HUES64 (cell line): ENCODE measurements around the gene RASA3.

Experiments
- H3K27ac ChIP-seq: 2 replicates; pipeline ENCODE4 v1.7.0; 2013; ENCODE audit warnings: low read depth, low read length, inconsistent platforms
- H3K27me3 ChIP-seq: 2 replicates; pipeline ENCODE4 v1.6.1; 2013; ENCODE audit warnings: mild to moderate bottlenecking, low read length; ENCODE audit not compliant: insufficient read depth
- H3K36me3 ChIP-seq: 2 replicates; pipeline ENCODE4 v1.6.1; 2013; ENCODE audit warnings: mild to moderate bottlenecking, low read length; ENCODE audit not compliant: insufficient read depth
- H3K4me1 ChIP-seq: 2 replicates; pipeline ENCODE4 v1.6.1; 2013; ENCODE audit warnings: mild to moderate bottlenecking, low read length, moderate library complexity; ENCODE audit not compliant: insufficient read depth
- H3K4me3 ChIP-seq: 2 replicates; pipeline ENCODE4 v1.5.1; 2013; ENCODE audit warnings: mild to moderate bottlenecking, low read length, moderate library complexity
- H3K9ac ChIP-seq: 2 replicates; pipeline ENCODE4 v1.6.1; 2013; ENCODE audit warnings: mild to moderate bottlenecking, low read depth, low read length
- H3K9me3 ChIP-seq: 2 replicates; pipeline ENCODE4 v1.6.1; 2013; ENCODE audit warnings: low read depth, low read length; ENCODE audit not compliant: insufficient read depth
- WGBS: fragments of 150-250, 120-280 bp; methylation state at CpG from one replicate; pipeline ENCODE4 v1.1.7; 2013; ENCODE audit warnings: missing lambda C conversion rate; 5-methylcytosine and 5-hydroxymethylcytosine counted together

Gene RASA3

GRCh38 chr13:113997845-113998751, 134.3 kb downstream of the RASA3 start:
- H3K27me3 ChIP-seq, result no peaks in the 10 kb centered on the region
- no peaks in the 10 kb centered on the region for H3K4me1 ChIP-seq
- H3K36me3 ChIP-seq, result peaks cover 4% of the 10 kb centered on the region; the same call in 1 of the 2 replicates
- 93% methylated on average over 29 of the region's 29 CpGs for WGBS
- H3K27ac ChIP-seq, result no peak overlapping the region
- no peaks in the 10 kb centered on the region for H3K9me3 ChIP-seq
- no peak overlapping the region for H3K4me3 ChIP-seq
- H3K9ac ChIP-seq, result no peak overlapping the region

- Histone ChIP-seq H3K9me3 (no peaks in the 10 kb centered on the region), H3K4me1 (no peaks in the 10 kb centered on the region), H3K27ac (no peak overlapping the region), H3K36me3 (peaks cover 7% of the 10 kb centered on the region), H3K27me3 (no peaks in the 10 kb centered on the region), H3K4me3 (no peak overlapping the region), H3K9ac (no peak overlapping the region)
- 85% methylated on average over 13 of the region's 13 CpGs for WGBS
Measured at GRCh38 chr13:113996912-113997745, 135.3 kb downstream of the RASA3 start.

- no peak overlapping the region for H3K27ac ChIP-seq
- WGBS, result 96% methylated on average over 38 of the region's 38 CpGs
Measured at GRCh38 chr13:113996081-113996911, 136.1 kb downstream of the RASA3 start.

GRCh38 chr13:113995051-113995601, 137.3 kb downstream of the RASA3 start:
- H3K4me3 ChIP-seq, result no peak overlapping the region
- no peaks in the 10 kb centered on the region for H3K9me3 ChIP-seq
- H3K27ac ChIP-seq, result no peak overlapping the region
- H3K9ac ChIP-seq, result no peak overlapping the region
- no peaks in the 10 kb centered on the region for H3K4me1 ChIP-seq
- peaks cover 26% of the 10 kb centered on the region for H3K36me3 ChIP-seq
- no peaks in the 10 kb centered on the region for H3K27me3 ChIP-seq
- 90% methylated on average over 23 of the region's 23 CpGs for WGBS

More at GRCh38 chr13:113996081-113996911, 136.1 kb downstream of the RASA3 start:
- H3K4me3 ChIP-seq, result no peak overlapping the region
- no peaks in the 10 kb centered on the region for H3K9me3 ChIP-seq
- no peaks in the 10 kb centered on the region for H3K4me1 ChIP-seq
- peaks cover 15% of the 10 kb centered on the region for H3K36me3 ChIP-seq
- H3K9ac ChIP-seq, result no peak overlapping the region
- H3K27me3 ChIP-seq, result no peaks in the 10 kb centered on the region

DNA sequence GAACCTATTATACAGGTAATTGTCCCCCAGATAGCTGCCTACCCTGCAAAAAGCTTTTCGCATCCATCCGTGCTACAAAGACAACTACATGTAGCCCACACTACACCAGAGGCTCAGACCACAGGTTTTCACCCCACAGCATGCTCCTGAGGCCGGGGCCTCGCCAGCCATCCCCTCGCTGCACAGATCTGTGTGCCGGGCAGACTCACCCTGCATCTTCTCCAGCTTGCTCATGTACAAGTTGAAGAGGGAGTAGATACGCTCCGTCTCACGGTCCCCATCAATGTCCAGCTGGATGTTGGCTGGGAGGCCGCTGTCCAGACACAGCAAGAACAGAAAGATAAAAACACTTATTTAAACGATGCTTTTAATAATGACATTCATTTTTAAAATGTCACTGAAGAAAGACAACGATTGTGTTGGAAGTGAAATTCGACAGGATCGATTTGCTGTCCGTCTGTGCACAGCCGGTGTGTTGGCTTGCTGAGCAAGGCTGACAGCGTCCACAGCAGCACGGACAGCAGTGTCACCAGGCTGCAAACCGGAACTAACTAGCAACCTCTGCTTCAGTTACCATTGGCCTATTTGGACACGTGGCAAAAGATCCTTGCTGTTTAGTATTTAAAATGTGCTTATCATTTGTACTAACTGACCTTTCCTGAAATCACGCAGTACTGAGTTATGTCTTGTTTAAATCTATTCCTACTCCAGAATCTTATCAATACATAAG, 140.0 kb downstream of the RASA3 start:
- H3K4me1 ChIP-seq, result no peaks in the 10 kb centered on the region
- H3K36me3 ChIP-seq, result peaks cover 32% of the 10 kb centered on the region
- H3K9me3 ChIP-seq, result no peaks in the 10 kb centered on the region
- 96% methylated on average over 20 of the region's 21 CpGs for WGBS
- no peaks in the 10 kb centered on the region for H3K27me3 ChIP-seq
- H3K4me3 ChIP-seq, result no peak overlapping the region
- no peak overlapping the region for H3K9ac ChIP-seq
- H3K27ac ChIP-seq, result no peak overlapping the region

GRCh38 chr13:113991676-113992179, 140.7 kb downstream of the RASA3 start:
- H3K9me3 ChIP-seq, result no peaks in the 10 kb centered on the region
- H3K36me3 ChIP-seq, result peaks cover 32% of the 10 kb centered on the region
- WGBS, result 93% methylated on average over 11 of the region's 11 CpGs
- no peak overlapping the region for H3K4me3 ChIP-seq
- H3K9ac ChIP-seq, result no peak overlapping the region
- H3K27me3 ChIP-seq, result no peaks in the 10 kb centered on the region
- no peak overlapping the region for H3K27ac ChIP-seq
- no peaks in the 10 kb centered on the region for H3K4me1 ChIP-seq

DNA sequence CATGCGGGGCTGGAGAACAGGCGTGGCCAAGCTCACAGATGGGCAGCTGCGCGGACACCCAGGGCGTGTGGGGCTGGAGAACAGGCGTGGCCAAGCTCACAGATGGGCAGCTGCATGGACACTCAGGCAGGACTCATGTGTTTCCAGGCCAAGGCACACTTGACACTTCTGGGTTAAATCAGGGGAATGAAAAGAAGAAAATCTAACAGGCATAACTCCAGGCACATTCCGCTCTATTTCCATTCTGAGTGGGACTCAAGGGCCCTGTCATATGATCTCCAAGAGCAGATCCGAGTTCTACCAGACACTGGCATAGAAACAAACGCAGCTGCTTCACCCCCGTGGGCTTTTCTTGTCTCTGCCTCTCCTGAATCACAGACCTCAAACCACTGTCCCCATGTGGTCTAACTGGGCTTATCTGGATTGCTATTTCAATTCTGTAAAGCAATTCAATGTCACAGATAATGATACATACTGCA, 141.2 kb downstream of the RASA3 start:
- Histone ChIP-seq H3K9ac (no peak overlapping the region), H3K4me3 (no peak overlapping the region), H3K27ac (no peak overlapping the region), H3K4me1 (no peaks in the 10 kb centered on the region), H3K9me3 (no peaks in the 10 kb centered on the region), H3K27me3 (no peaks in the 10 kb centered on the region), H3K36me3 (peaks cover 29% of the 10 kb centered on the region)
- WGBS, result 95% methylated on average over 10 of the region's 10 CpGs

GRCh38 chr13:113990321-113990837, 142.0 kb downstream of the RASA3 start:
- H3K27ac ChIP-seq, result no peak overlapping the region
- WGBS, result 96% methylated on average over 9 of the region's 9 CpGs
- H3K4me3 ChIP-seq, result no peak overlapping the region
- peaks cover 28% of the 10 kb centered on the region for H3K36me3 ChIP-seq
- no peaks in the 10 kb centered on the region for H3K27me3 ChIP-seq
- H3K9ac ChIP-seq, result no peak overlapping the region
- no peaks in the 10 kb centered on the region for H3K4me1 ChIP-seq
- H3K9me3 ChIP-seq, result no peaks in the 10 kb centered on the region

DNA sequence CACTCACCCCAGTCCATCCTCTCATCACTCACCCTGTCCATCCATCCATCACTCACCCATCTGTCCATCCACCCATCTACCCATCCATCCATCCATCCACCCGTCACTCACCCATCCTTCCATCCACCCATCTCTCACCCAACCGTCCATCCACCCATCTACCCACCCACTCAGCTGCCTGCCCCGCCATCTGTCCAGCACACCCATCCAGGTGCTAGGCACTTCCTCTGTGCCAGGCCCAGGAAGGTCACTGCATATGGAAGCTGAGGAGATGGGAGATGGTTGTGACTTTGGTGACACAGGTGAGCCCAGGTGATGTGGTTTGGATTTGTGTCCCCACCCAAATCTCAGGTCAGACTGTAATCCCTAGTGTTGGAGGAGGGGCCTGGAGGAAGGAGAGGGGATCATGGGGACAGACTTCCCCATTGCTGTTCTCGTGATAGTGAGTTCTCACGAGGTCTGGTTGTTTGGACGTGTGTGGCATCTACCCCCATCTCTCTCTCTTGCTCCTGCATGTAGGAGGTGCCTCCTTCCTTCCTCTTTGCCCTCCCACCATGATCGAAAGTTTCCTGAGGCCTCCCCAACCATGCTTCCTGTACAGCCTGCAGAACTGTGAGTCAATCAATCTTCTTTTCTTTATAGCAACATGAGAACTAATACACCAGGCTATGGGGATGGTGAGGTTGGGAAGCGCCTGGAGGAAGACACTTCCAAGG, 142.7 kb downstream of the RASA3 start:
- H3K4me1 ChIP-seq, result no peaks in the 10 kb centered on the region
- H3K9ac ChIP-seq, result no peak overlapping the region
- WGBS, result 95% methylated on average over 8 of the region's 8 CpGs
- no peaks in the 10 kb centered on the region for H3K27me3 ChIP-seq
- no peak overlapping the region for H3K4me3 ChIP-seq
- no peak overlapping the region for H3K27ac ChIP-seq
- H3K36me3 ChIP-seq, result peaks cover 28% of the 10 kb centered on the region
- no peaks in the 10 kb centered on the region for H3K9me3 ChIP-seq
